Measurements from ENCODE around the gene XKR8.
"Not testable (repeated sequence)": the region's sequence is repeated elsewhere in the genome, so short reads cannot be mapped to it uniquely, and the experiment has no call there.

XKR8 gene

GRCh38 chr1:27980216-27980845 is 20.6 kb downstream of the XKR8 start:
- DNase-seq (ENCODE audit: low read depth), result no peak
- H3K4me3 ChIP-seq (ENCODE audit: low read depth, low read length), result no peak overlapping the region
- TF ChIP-seq CTCF (IDR thresholded peaks at IDR 0.05; ENCODE audit: insufficient read depth, low read depth, low read length, missing control alignments), result no peak

GRCh38 chr1:27981145-27981544 is 21.4 kb downstream of the XKR8 start:
- no peak for DNase-seq (ENCODE audit: low read depth)
- H3K4me3 ChIP-seq (ENCODE audit: low read depth, low read length), result no peak overlapping the region
- no peak for TF ChIP-seq CTCF (IDR thresholded peaks at IDR 0.05; ENCODE audit: insufficient read depth, low read depth, low read length, missing control alignments)

- no peak for DNase-seq (ENCODE audit: low read depth)
- H3K4me3 ChIP-seq (ENCODE audit: low read depth, low read length), result no peak overlapping the region
- TF ChIP-seq CTCF (IDR thresholded peaks at IDR 0.05; ENCODE audit: insufficient read depth, low read depth, low read length, missing control alignments), result no peak
Measured at GRCh38 chr1:27990920-27991537, 31.3 kb downstream of the XKR8 start.

GRCh38 chr1:27992276-27992675 is 32.5 kb downstream of the XKR8 start:
- TF ChIP-seq CTCF (IDR thresholded peaks at IDR 0.05; ENCODE audit: insufficient read depth, low read depth, low read length, missing control alignments), result no peak
- DNase-seq (ENCODE audit: low read depth), result peak; percentile 25

GRCh38 chr1:27993241-27993640 is 33.5 kb downstream of the XKR8 start:
- no peak overlapping the region for H3K4me3 ChIP-seq (ENCODE audit: low read depth, low read length)
- no peak for DNase-seq (ENCODE audit: low read depth)
- no peak for TF ChIP-seq CTCF (IDR thresholded peaks at IDR 0.05; ENCODE audit: insufficient read depth, low read depth, low read length, missing control alignments)

More at GRCh38 chr1:27992276-27992675, 32.5 kb downstream of the XKR8 start:
- H3K4me3 ChIP-seq (ENCODE audit: low read depth, low read length), result no peak overlapping the region

- no peak for DNase-seq (ENCODE audit: low read depth)
Measured at GRCh38 chr1:27994060-27994459, 34.3 kb downstream of the XKR8 start.

GRCh38 chr1:27994526-27994925 is 34.8 kb downstream of the XKR8 start:
- DNase-seq (ENCODE audit: low read depth); H3K4me3 ChIP-seq (ENCODE audit: low read depth, low read length): not testable (repeated sequence)

More at GRCh38 chr1:27994060-27994459, 34.3 kb downstream of the XKR8 start:
- no peak for TF ChIP-seq CTCF (IDR thresholded peaks at IDR 0.05; ENCODE audit: insufficient read depth, low read depth, low read length, missing control alignments)
- no peak overlapping the region for H3K4me3 ChIP-seq (ENCODE audit: low read depth, low read length)
